ENCODE measurements around the gene PDCL2.

- TF ChIP-seq CTCF (IDR thresholded peaks at IDR 0.05) (no peak), POLR2A (IDR thresholded peaks at IDR 0.05) (no peak)
Measured at GRCh38 chr4:55534306-55534705, 57.7 kb downstream of the PDCL2 start.
